ENCODE data around the gene VOPP1.
A peak's percentile ranks its signal among the peaks of the same experiment; 100 is the strongest.

Gene VOPP1

DNA sequence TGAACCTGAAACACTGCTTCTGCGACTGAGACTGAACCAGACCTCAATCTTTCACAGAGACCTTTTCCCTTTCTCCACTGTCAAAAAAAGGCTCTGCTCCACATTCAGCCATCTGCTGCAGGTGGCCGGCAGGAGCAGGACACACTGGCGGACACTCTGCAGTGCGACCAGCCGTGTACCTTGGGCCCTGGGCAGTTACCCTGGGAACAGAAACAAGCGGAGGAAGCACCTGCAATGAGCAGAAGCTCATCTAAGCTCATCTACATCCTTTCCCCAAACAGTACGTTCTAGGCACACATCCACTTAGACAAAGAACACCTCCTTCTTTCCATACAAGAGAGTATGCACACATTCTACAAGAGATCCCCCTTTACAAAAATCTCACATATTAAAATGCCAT lies 22.8 kb downstream of the VOPP1 start:
- DNase-seq (ENCODE audit: low read depth in 2 of 2), result no peak
- TF ChIP-seq, protein P1, sequence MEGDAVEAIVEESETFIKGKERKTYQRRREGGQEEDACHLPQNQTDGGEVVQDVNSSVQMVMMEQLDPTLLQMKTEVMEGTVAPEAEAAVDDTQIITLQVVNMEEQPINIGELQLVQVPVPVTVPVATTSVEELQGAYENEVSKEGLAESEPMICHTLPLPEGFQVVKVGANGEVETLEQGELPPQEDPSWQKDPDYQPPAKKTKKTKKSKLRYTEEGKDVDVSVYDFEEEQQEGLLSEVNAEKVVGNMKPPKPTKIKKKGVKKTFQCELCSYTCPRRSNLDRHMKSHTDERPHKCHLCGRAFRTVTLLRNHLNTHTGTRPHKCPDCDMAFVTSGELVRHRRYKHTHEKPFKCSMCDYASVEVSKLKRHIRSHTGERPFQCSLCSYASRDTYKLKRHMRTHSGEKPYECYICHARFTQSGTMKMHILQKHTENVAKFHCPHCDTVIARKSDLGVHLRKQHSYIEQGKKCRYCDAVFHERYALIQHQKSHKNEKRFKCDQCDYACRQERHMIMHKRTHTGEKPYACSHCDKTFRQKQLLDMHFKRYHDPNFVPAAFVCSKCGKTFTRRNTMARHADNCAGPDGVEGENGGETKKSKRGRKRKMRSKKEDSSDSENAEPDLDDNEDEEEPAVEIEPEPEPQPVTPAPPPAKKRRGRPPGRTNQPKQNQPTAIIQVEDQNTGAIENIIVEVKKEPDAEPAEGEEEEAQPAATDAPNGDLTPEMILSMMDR (IDR thresholded peaks at IDR 0.05; ENCODE audit: low read depth, low read length), result no peak
- H3K4me3 ChIP-seq (replicated peaks in 1 of 2; ENCODE audit: low read depth in 2 of 2, low read length in 2 of 2), result no peak overlapping the region

DNA sequence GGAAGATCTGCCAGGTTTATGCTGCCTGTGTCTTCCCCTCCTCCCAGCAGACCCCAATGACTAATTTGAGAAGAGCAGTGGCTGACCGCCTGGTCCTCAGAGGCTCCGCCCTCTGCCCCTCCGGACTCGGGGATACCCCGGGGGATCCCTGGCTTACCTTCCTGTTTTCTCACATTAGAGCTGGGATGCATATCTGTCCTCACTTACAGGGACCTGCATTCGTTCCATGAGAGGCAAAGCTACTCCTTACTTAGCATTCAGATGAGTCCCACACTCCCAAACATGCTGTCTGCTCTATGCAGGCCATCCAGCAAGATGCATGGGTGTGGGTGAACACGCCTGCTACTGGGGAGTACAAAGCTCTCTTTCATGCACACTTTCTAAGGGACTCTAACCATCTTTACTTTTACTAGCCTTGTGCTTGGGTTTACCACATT lies 24.0 kb downstream of the VOPP1 start:
- TF ChIP-seq, protein P1 (IDR thresholded peaks at IDR 0.05; ENCODE audit: low read depth, low read length), result no peak
- no peak overlapping the region for H3K4me3 ChIP-seq (replicated peaks in 1 of 2; ENCODE audit: low read depth in 2 of 2, low read length in 2 of 2)
- DNase-seq (ENCODE audit: low read depth in 2 of 2), result no peak

DNA sequence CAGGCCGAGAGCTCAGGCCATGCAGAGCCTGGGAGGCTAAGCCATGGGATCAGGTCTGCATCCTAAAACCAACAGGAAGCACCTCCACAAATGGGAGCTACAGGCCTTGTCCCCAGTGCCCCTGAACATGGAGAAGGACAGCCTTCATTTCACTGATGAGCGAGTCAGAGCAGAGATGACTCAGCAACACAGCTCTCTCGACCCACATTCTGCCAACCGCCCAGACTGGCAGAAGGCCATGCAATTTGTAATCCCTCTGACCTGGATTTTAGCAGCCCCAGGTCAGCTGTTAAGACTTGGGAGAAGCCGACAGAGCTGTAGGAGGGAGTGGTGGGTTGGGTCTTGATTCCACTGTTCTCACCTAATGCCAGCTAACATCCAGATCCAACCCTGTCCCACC lies 25.5 kb downstream of the VOPP1 start:
- TF ChIP-seq, protein P1 (IDR thresholded peaks at IDR 0.05; ENCODE audit: low read depth, low read length), result no peak
- no peak overlapping the region for H3K4me3 ChIP-seq (replicated peaks in 1 of 2; ENCODE audit: low read depth in 2 of 2, low read length in 2 of 2)
- DNase-seq (ENCODE audit: low read depth in 2 of 2), result peak; percentile 81 to 87

DNA sequence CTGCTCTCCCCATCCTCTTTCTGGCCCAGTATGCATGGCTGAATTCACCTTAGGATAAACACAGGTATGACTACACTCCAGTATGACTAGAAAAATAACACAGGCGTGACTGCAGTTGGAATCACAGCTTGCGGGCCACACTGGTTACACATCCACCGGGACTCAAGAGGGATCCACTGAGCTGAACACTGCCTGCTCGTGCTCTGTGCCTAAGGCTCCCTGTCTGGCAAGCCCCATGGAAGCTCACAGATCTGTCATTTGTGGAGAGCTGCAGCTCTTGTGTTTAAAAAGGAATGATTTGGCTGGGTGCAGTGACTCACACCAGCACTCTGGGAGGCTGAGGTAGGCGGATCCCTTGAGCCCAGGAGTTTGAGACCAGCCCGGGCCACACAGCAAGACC lies 26.8 kb downstream of the VOPP1 start:
- DNase-seq (ENCODE audit: low read depth in 2 of 2), result peak; percentile 54 to 56
- no peak overlapping the region for H3K4me3 ChIP-seq (replicated peaks in 1 of 2; ENCODE audit: low read depth in 2 of 2, low read length in 2 of 2)
- TF ChIP-seq, protein P1 (IDR thresholded peaks at IDR 0.05; ENCODE audit: low read depth, low read length), result no peak

DNA sequence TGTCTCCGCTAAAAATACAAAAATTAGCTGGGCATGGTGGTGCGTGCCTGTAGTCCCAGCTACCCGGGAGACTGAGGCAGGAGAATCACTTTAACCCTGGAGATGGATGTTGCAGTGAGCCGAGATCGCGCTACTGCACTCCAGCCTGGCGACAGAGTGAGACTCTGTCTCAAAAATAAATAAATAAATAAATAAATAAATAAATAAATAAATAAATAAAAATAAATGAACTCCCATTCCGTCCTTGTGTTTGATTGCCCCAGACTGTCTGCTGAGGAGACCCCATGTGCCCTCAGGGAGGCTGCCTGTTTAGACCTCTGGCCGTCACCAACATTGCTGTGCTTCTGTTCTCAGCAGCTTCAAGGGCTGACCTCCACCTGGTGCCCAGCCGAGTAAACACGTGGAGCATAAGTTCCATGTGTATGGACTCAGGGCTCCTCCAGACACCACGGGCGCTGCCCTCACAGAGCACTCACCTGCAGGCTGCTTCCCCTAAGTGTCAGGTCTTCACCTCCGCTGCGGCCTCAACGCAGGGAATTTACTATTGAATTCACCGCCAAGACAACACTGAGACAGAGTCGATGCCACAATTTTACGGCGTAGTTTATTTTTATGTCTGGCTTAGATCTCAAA lies 32.0 kb downstream of the VOPP1 start:
- no peak overlapping the region for H3K4me3 ChIP-seq (replicated peaks in 1 of 2; ENCODE audit: low read depth in 2 of 2, low read length in 2 of 2)
- DNase-seq (ENCODE audit: low read depth in 2 of 2), result no peak
- TF ChIP-seq, protein P1 (IDR thresholded peaks at IDR 0.05; ENCODE audit: low read depth, low read length), result no peak

DNA sequence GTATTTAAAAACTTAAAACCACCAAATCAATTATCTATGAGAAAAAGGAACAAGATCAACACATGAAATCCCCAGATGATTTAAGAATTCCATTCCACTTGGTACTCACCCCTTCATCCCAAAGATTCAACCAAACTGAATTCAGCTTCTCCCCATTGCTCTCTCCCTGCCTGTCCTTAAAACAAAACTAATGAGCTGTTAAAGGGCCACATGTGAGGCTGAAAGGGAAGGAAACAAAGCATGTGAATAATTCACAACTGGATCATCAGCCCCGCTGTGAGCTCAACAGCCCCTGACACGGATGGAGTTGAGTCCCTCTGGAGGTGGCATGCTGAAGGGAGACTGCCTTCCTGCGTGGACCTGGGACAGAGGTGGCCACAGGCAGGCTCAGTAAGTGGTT lies 32.9 kb downstream of the VOPP1 start:
- TF ChIP-seq, protein P1 (IDR thresholded peaks at IDR 0.05; ENCODE audit: low read depth, low read length), result no peak
- no peak for DNase-seq (ENCODE audit: low read depth in 2 of 2)
- no peak overlapping the region for H3K4me3 ChIP-seq (replicated peaks in 1 of 2; ENCODE audit: low read depth in 2 of 2, low read length in 2 of 2)

DNA sequence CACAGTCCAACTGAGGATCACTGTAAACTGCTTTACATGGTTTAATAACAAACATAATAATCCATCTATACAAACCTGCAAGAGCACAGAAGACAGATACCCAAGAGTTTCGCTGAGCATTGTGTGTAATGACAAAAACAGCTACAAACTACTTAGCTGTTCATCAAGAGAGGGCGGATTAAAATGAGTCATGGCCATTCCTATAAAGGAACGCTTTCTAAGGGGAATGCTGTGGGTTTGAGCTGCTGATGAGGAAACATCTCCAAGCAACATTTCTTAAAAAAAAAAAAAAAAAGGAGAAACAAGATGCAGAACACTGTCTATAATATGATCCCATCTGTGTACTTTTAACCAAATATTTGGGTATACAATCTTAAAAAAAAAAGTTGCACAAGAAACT lies 33.8 kb downstream of the VOPP1 start:
- DNase-seq (ENCODE audit: low read depth in 2 of 2), result peak; percentile 86 to 94
- H3K4me3 ChIP-seq (replicated peaks in 1 of 2; ENCODE audit: low read depth in 2 of 2, low read length in 2 of 2), result no peak overlapping the region
- TF ChIP-seq, protein P1 (IDR thresholded peaks at IDR 0.05; ENCODE audit: low read depth, low read length), result no peak

All from cardiac fibroblast (primary cell).